Lung (tissue), 12 donors: Measurements from ENCODE around the gene TRAPPC1. TPM values are rescaled to one million over a fixed set of nuclear protein-coding genes. Genes with fewer than 3 reads are reported as not detected.

Source experiments
- ATAC-seq: fragments of 200-7000 bp; cut with Tn5 transposase; one replicate; pipeline ENCODE4 v1.9.1; 2020; ENCODE audit warnings: moderate number of reproducible peaks; ENCODE audit not compliant: insufficient read depth, low FRiP score
- DNase-seq, 3 donors: peaks; one replicate each; pipeline ENCODE4 v3.0.0-alpha.2; 2013 to 2017
- H3K27ac ChIP-seq, 2 donors: one replicate each; pipeline ENCODE4 v1.5.1; 2013; ENCODE audit warnings: mild to moderate bottlenecking in 2 of 2, moderate library complexity in 2 of 2, control low read depth in 1 of 2, inconsistent platforms in 1 of 2, low read depth in 1 of 2, low read length in 1 of 2
- H3K27me3 ChIP-seq, 3 donors: one replicate each; pipeline ENCODE4 v1.5.1; 2013; ENCODE audit warnings: low read length in 2 of 3; ENCODE audit not compliant: control insufficient read depth in 3 of 3, insufficient read depth in 3 of 3
- H3K36me3 ChIP-seq, 4 donors: one replicate each; pipeline ENCODE4 v1.5.1; 2013; ENCODE audit warnings: low read length in 4 of 4, mild to moderate bottlenecking in 1 of 4, moderate library complexity in 1 of 4; ENCODE audit not compliant: control insufficient read depth in 4 of 4, insufficient read depth in 4 of 4
- H3K4me1 ChIP-seq, 5 donors: one replicate each; pipeline ENCODE4 v1.5.1; 2013; ENCODE audit warnings: low read length in 5 of 5, mild to moderate bottlenecking in 2 of 5, moderate library complexity in 1 of 5; ENCODE audit not compliant: control insufficient read depth in 5 of 5, insufficient read depth in 5 of 5
- H3K4me3 ChIP-seq: one replicate; pipeline ENCODE4 v1.5.1; 2013; ENCODE audit warnings: mild to moderate bottlenecking, control low read depth, moderate library complexity
- H3K9ac ChIP-seq, 2 donors: one replicate each; pipeline ENCODE4 v1.5.1; 2013; ENCODE audit warnings: low read length in 2 of 2, control low read depth in 1 of 2; ENCODE audit not compliant: insufficient read depth in 1 of 2
- H3K9me3 ChIP-seq, 4 donors: one replicate each; pipeline ENCODE4 v1.5.1; 2013; ENCODE audit warnings: low read length in 3 of 4, mild to moderate bottlenecking in 1 of 4, moderate library complexity in 1 of 4; ENCODE audit not compliant: control insufficient read depth in 4 of 4, insufficient read depth in 3 of 4
- whole genome bisulfite sequencing, 2 donors: extraction: QIAGEN DNeasy Blood & Tissue Kit; methylation state at CpG; one replicate each; pipeline ENCODE4 v1.1.7; 2013; 5-methylcytosine and 5-hydroxymethylcytosine counted together
- polyA plus RNA-seq, 2 donors: library from polyadenylated mRNA; stranded (reverse); fragments of 200-250 nt; gene quantifications; one replicate each; pipeline ENCODE4 v1.2.1, GENCODE V29; 2013
- total RNA-seq, 2 donors: library from RNA; depleted of rRNA in 1 of 2; stranded (reverse); fragments of >200 nt in 1 of 2; gene quantifications; one replicate each; pipeline ENCODE4 v1.2.1, GENCODE V29; 2014 to 2021
- TF ChIP-seq, protein P1 (sequence below): IDR thresholded peaks from 2 replicates; pipeline ENCODE4 v1.5.1; 2012; ENCODE audit warnings: mild to moderate bottlenecking; ENCODE audit errors: control extremely low read depth, extremely low read depth
- donor health status: control.
- donor health status: control.
- donor health status: Bipolar disorder and iron deficiency.
- donor health status: healthy.
- donor health status: DM: yes; HTN: yes; CAD: no.

Gene TRAPPC1
- total and polyA plus RNA-seq, 4 donors, result 58.9 to 213 (median 165) TPM

GRCh38 chr17:7945651-7946050 is 13.9 kb upstream of the TRAPPC1 start:
- 84 to 95% methylated on average over 7 of the region's 7 CpGs for WGBS, 2 donors
- H3K4me3 ChIP-seq, result no peak overlapping the region
- H3K9ac ChIP-seq, result no peak overlapping the region
- TF ChIP-seq, protein P1, sequence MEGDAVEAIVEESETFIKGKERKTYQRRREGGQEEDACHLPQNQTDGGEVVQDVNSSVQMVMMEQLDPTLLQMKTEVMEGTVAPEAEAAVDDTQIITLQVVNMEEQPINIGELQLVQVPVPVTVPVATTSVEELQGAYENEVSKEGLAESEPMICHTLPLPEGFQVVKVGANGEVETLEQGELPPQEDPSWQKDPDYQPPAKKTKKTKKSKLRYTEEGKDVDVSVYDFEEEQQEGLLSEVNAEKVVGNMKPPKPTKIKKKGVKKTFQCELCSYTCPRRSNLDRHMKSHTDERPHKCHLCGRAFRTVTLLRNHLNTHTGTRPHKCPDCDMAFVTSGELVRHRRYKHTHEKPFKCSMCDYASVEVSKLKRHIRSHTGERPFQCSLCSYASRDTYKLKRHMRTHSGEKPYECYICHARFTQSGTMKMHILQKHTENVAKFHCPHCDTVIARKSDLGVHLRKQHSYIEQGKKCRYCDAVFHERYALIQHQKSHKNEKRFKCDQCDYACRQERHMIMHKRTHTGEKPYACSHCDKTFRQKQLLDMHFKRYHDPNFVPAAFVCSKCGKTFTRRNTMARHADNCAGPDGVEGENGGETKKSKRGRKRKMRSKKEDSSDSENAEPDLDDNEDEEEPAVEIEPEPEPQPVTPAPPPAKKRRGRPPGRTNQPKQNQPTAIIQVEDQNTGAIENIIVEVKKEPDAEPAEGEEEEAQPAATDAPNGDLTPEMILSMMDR, result no peak
- no peaks in the 10 kb centered on the region for H3K27me3 ChIP-seq
- ATAC-seq (no peak), DNase-seq (no peak)
- no peak overlapping the region for H3K27ac ChIP-seq
- peaks cover 22 to 59% (median 51%) of the 10 kb centered on the region in 4 donors for H3K36me3 ChIP-seq
- H3K4me1 ChIP-seq, result no peaks in the 10 kb centered on the region
- H3K9me3 ChIP-seq, result no peaks in the 10 kb centered on the region

DNA sequence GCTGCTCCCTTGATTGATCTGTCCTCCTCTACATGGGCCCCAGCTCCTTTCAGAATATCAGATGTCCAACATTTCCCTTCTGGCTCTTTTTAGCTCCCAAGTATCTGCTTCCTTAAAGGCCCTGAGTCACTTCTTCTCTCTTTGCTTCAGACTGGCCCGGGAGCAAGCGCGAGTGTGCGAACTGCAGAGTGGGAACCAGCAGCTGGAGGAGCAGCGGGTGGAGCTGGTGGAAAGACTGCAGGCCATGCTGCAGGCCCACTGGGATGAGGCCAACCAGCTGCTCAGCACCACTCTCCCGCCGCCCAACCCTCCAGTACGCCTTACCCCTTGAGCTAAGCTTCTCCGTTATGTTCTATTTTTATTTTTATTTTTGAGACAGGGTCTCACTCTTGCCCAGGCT is 12.6 kb upstream of the TRAPPC1 start:
- Histone ChIP-seq H3K9me3 (no peaks in the 10 kb centered on the region), H3K9ac (no peak overlapping the region), H3K4me1 (no peaks in the 10 kb centered on the region), H3K27ac (no peak overlapping the region), H3K27me3 (no peaks in the 10 kb centered on the region), H3K4me3 (no peak overlapping the region), H3K36me3 (peaks cover 25 to 66% (median 57%) of the 10 kb centered on the region in 4 donors)
- TF ChIP-seq, protein P1, result no peak
- WGBS, 2 donors, result 93 to 94% methylated on average over 9 of the region's 9 CpGs
- DNase-seq (no peak), ATAC-seq (no peak)

- Histone ChIP-seq H3K27ac (no peak overlapping the region), H3K36me3 (peaks cover 25 to 67% (median 54%) of the 10 kb centered on the region in 4 donors), H3K27me3 (no peaks in the 10 kb centered on the region), H3K9me3 (no peaks in the 10 kb centered on the region), H3K9ac (no peak overlapping the region), H3K4me3 (no peak overlapping the region), H3K4me1 (no peaks in the 10 kb centered on the region)
- 93 to 96% methylated on average over 13 of the region's 13 CpGs for WGBS, 2 donors
- DNase-seq (no peak), ATAC-seq (no peak)
- TF ChIP-seq, protein P1, result no peak
Measured at GRCh38 chr17:7943291-7943690, 11.5 kb upstream of the TRAPPC1 start.

DNA sequence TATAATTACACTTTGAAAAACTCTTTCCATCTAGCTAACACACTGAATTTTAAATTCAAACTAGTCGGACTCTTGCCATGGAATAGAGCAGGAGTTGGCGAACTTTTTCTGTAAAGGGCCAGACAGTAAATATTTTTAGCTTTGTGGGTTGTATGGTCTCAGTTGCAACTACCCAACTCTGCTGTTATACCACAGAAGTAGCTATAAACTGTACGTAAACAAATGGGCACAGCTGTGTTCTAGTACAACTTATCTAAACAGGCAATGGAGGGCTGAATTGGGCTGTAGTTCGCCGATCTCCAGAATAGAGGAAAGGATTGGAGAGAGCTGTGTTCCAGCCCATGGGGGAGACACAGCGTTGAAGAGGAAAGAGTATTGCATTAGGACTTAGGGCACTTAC is 9.0 kb upstream of the TRAPPC1 start:
- no peaks in the 10 kb centered on the region for H3K9me3 ChIP-seq
- H3K4me1 ChIP-seq, result no peaks in the 10 kb centered on the region
- TF ChIP-seq, protein P1, result no peak
- H3K4me3 ChIP-seq, result no peak overlapping the region
- no peak overlapping the region for H3K9ac ChIP-seq
- no peak for ATAC-seq
- no peak overlapping the region for H3K27ac ChIP-seq
- 95 to 97% methylated on average over 6 of the region's 6 CpGs for WGBS, 2 donors
- DNase-seq, result no peak
- H3K27me3 ChIP-seq, result no peaks in the 10 kb centered on the region
- H3K36me3 ChIP-seq, result peaks cover 24 to 63% (median 47%) of the 10 kb centered on the region in 4 donors
